Measurements from ENCODE around the gene HIBADH.
"Not testable (repeated sequence)": the region's sequence is repeated elsewhere in the genome, so short reads cannot be mapped to it uniquely, and the experiment has no call there.

HIBADH gene

GRCh38 chr7:27678617-27679260 lies 16.1 kb upstream of the HIBADH start:
- DNase-seq = no peak

GRCh38 chr7:27677912-27678612 lies 15.4 kb upstream of the HIBADH start:
- DNase-seq = no peak

- DNase-seq = not testable (repeated sequence)
Measured at GRCh38 chr7:27674126-27674525, 11.4 kb upstream of the HIBADH start.

- DNase-seq = no peak
Measured at GRCh38 chr7:27671675-27672074, 9.0 kb upstream of the HIBADH start.

GRCh38 chr7:27670676-27671075 lies 8.0 kb upstream of the HIBADH start:
- no peak for DNase-seq

GRCh38 chr7:27670177-27670576 lies 7.5 kb upstream of the HIBADH start:
- no peak for DNase-seq

GRCh38 chr7:27665531-27665930 lies 2.8 kb upstream of the HIBADH start:
- DNase-seq = no peak

- DNase-seq = no peak
Measured at GRCh38 chr7:27663989-27664331, 1.3 kb upstream of the HIBADH start.

- DNase-seq = peak; percentile 32
Measured at GRCh38 chr7:27661811-27662489, 733 bp downstream of the HIBADH start.

GRCh38 chr7:27656724-27657123 lies 6.0 kb downstream of the HIBADH start:
- no peak for DNase-seq

- DNase-seq = no peak
Measured at GRCh38 chr7:27655184-27655583, 7.5 kb downstream of the HIBADH start.

- no peak for DNase-seq
Measured at GRCh38 chr7:27652518-27652917, 10.2 kb downstream of the HIBADH start.

GRCh38 chr7:27651702-27652101 lies 11.0 kb downstream of the HIBADH start:
- no peak for DNase-seq

- no peak for DNase-seq
Measured at GRCh38 chr7:27650283-27650682, 12.4 kb downstream of the HIBADH start.

- DNase-seq = no peak
Measured at GRCh38 chr7:27647489-27647888, 15.2 kb downstream of the HIBADH start.

GRCh38 chr7:27647046-27647445 lies 15.6 kb downstream of the HIBADH start:
- no peak for DNase-seq

- no peak for DNase-seq
Measured at GRCh38 chr7:27642271-27642670, 20.4 kb downstream of the HIBADH start.

GRCh38 chr7:27641581-27642230 lies 21.0 kb downstream of the HIBADH start:
- no peak for DNase-seq

- peak; percentile 39 for DNase-seq
Measured at GRCh38 chr7:27640884-27641574, 21.7 kb downstream of the HIBADH start.

GRCh38 chr7:27639851-27640250 lies 22.8 kb downstream of the HIBADH start:
- DNase-seq = no peak

- not testable (repeated sequence) for DNase-seq
Measured at GRCh38 chr7:27639048-27639447, 23.6 kb downstream of the HIBADH start.

- no peak for DNase-seq
Measured at GRCh38 chr7:27636326-27637006, 26.2 kb downstream of the HIBADH start.
